Neutrophil (primary cell): Measurements from ENCODE around the gene KCTD14.

ENCODE experiments used
- H3K27ac ChIP-seq: fragments of 200-600 bp; sonication (generic); 2 replicates; pipeline ENCODE4 v1.5.1; 2016; ENCODE audit warnings: mild to moderate bottlenecking, moderate library complexity
- H3K27me3 ChIP-seq: fragments of 200-600 bp; sonication (generic); 2 replicates; pipeline ENCODE4 v1.6.0; 2016; ENCODE audit warnings: mild to moderate bottlenecking
- H3K36me3 ChIP-seq: fragments of 200-600 bp; sonication (generic); 2 replicates; pipeline ENCODE4 v1.5.1; 2017
- H3K4me1 ChIP-seq, 2 experiments: fragments of 200-600 bp in 1 of 2; sonication (generic) in 1 of 2; 1 replicate in 1 of 2; 2 replicates in 1 of 2; pipeline versions ENCODE4 v1.5.1 to v1.6.1; 2013 to 2016; ENCODE audit warnings: low read depth in 1 of 2, low read length in 1 of 2, mild to moderate bottlenecking in 1 of 2, moderate library complexity in 1 of 2; ENCODE audit not compliant: control insufficient read depth in 1 of 2, insufficient read depth in 1 of 2
- H3K4me3 ChIP-seq, 2 experiments: fragments of 200-600 bp in 1 of 2; sonication (generic) in 1 of 2; 1 replicate in 1 of 2; 2 replicates in 1 of 2; pipeline ENCODE4 v1.5.1; 2013 to 2016; ENCODE audit warnings: low read depth in 1 of 2, low read length in 1 of 2, mild to moderate bottlenecking in 1 of 2, moderate library complexity in 1 of 2
- H3K9me3 ChIP-seq: fragments of 200-600 bp; sonication (generic); 2 replicates; pipeline ENCODE4 v1.5.1; 2016
- CTCF ChIP-seq: fragments of 200-600 bp; sonication (generic); IDR thresholded peaks from 2 replicates; pipeline ENCODE4 v1.5.1; 2016; ENCODE audit warnings: antibody characterized with exemption

Gene KCTD14

GRCh38 chr11:78010304-78010703, 12.8 kb downstream of the KCTD14 start:
- Histone ChIP-seq H3K27me3 (no peaks in the 10 kb centered on the region), H3K27ac (no peak overlapping the region), H3K4me3 (no peak overlapping the region), H3K9me3 (no peaks in the 10 kb centered on the region), H3K36me3 (no peaks in the 10 kb centered on the region), H3K4me1 (no peaks in the 10 kb centered on the region)
- TF ChIP-seq CTCF = no peak

- Histone ChIP-seq H3K27ac (no peak overlapping the region), H3K4me1 (no peaks in the 10 kb centered on the region), H3K4me3 (no peak overlapping the region), H3K36me3 (no peaks in the 10 kb centered on the region), H3K27me3 (peaks cover 8% of the 10 kb centered on the region), H3K9me3 (no peaks in the 10 kb centered on the region)
- no peak for TF ChIP-seq CTCF
These were observed 14.0 kb downstream of the KCTD14 start for GRCh38 chr11:78009062-78009461.

- no peak overlapping the region for H3K4me3 ChIP-seq
- peaks cover 3 to 4% of the 10 kb centered on the region in 2 experiments for H3K4me1 ChIP-seq
- TF ChIP-seq CTCF = peak; percentile 26
- H3K27ac ChIP-seq = no peak overlapping the region
- no peaks in the 10 kb centered on the region for H3K36me3 ChIP-seq
- peaks cover 20% of the 10 kb centered on the region for H3K27me3 ChIP-seq
- no peaks in the 10 kb centered on the region for H3K9me3 ChIP-seq
These were observed 22.9 kb downstream of the KCTD14 start for GRCh38 chr11:78000193-78000592.

- Histone ChIP-seq H3K36me3 (no peaks in the 10 kb centered on the region), H3K27ac (no peak overlapping the region)
- TF ChIP-seq CTCF = no peak
These were observed 23.5 kb downstream of the KCTD14 start for GRCh38 chr11:77999446-78000030.

GRCh38 chr11:77994434-77995362, 28.4 kb downstream of the KCTD14 start, which contains the start of gene INTS4:
TSS of gene INTS4 (minus strand) at chr11:77994668. CDS start at chr11:77994643, 25 bp downstream.
- Histone ChIP-seq H3K27ac (peak within 1 kb of the TSS; percentile 94), H3K27me3 (no peaks in the 10 kb centered on the region), H3K4me1 (peaks cover 27 to 34% of the 10 kb centered on the region in 2 experiments), H3K9me3 (no peaks in the 10 kb centered on the region), H3K36me3 (peaks cover 11% of the 10 kb centered on the region), H3K4me3 (peak within 1 kb of the TSS; percentile 70 to 78)
- TF ChIP-seq CTCF = no peak

More at GRCh38 chr11:77999446-78000030, 23.5 kb downstream of the KCTD14 start:
- H3K4me3 ChIP-seq = no peak overlapping the region
- H3K9me3 ChIP-seq = no peaks in the 10 kb centered on the region
- peaks cover 15% of the 10 kb centered on the region for H3K27me3 ChIP-seq
- peaks cover 7% of the 10 kb centered on the region in 2 experiments for H3K4me1 ChIP-seq
